ENCODE data around the gene TMEM179.

- TF ChIP-seq EZH2 (IDR thresholded peaks at IDR 0.05; ENCODE audit: borderline replicate concordance, control insufficient read depth, low read depth, low read length) (no peak), ESRRA (IDR thresholded peaks at IDR 0.05; ENCODE audit: low read length) (no peak), RCOR1 (conservative IDR thresholded peaks at IDR 0.05; ENCODE audit: low read depth, low read length) (no peak), NRF1 (conservative IDR thresholded peaks at IDR 0.05; ENCODE audit: low read depth, low read length) (no peak), ZNF207 (IDR thresholded peaks at IDR 0.05; ENCODE audit: borderline replicate concordance) (no peak), USF1 (IDR thresholded peaks at IDR 0.05; ENCODE audit: borderline replicate concordance, extremely low read length, insufficient read depth, low read depth, low read length) (no peak), TAF1 (IDR thresholded peaks at IDR 0.05; ENCODE audit: borderline replicate concordance, low read depth, low read length) (no peak)
- TF ChIP-seq, protein P1, sequence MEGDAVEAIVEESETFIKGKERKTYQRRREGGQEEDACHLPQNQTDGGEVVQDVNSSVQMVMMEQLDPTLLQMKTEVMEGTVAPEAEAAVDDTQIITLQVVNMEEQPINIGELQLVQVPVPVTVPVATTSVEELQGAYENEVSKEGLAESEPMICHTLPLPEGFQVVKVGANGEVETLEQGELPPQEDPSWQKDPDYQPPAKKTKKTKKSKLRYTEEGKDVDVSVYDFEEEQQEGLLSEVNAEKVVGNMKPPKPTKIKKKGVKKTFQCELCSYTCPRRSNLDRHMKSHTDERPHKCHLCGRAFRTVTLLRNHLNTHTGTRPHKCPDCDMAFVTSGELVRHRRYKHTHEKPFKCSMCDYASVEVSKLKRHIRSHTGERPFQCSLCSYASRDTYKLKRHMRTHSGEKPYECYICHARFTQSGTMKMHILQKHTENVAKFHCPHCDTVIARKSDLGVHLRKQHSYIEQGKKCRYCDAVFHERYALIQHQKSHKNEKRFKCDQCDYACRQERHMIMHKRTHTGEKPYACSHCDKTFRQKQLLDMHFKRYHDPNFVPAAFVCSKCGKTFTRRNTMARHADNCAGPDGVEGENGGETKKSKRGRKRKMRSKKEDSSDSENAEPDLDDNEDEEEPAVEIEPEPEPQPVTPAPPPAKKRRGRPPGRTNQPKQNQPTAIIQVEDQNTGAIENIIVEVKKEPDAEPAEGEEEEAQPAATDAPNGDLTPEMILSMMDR (IDR thresholded peaks at IDR 0.05 in 2 of 3, conservative IDR thresholded peaks at IDR 0.05 in 1 of 3; ENCODE audit: control insufficient read depth in 2 of 3, extremely low read depth in 1 of 3, insufficient read depth in 1 of 3, low read depth in 3 of 3, low read length in 3 of 3) = no peak
Measured at GRCh38 chr14:104598039-104598909, 6.3 kb downstream of the TMEM179 start.
